Gastroesophageal sphincter (tissue), 4 donors: ENCODE measurements around the gene SLC5A11. TPM values are rescaled to one million over a fixed set of nuclear protein-coding genes. Genes with fewer than 3 reads are reported as not detected.

Source experiments
- ATAC-seq: fragments of 150-250 bp; one replicate; pipeline ENCODE4 v1.9.1; 2016; ENCODE audit warnings: mild to moderate bottlenecking, moderate library complexity
- H3K27ac ChIP-seq, 4 donors: fragments of 200-600 bp; sonication (generic) in 3 of 4; 1 replicate in 3 of 4; 2 replicates in 1 of 4; pipeline ENCODE4 v1.5.1; 2016 to 2019
- H3K27me3 ChIP-seq: fragments of 200-600 bp; sonication (generic); one replicate; pipeline ENCODE4 v1.5.1; 2019
- H3K36me3 ChIP-seq, 2 donors: fragments of 200-600 bp; sonication (generic); one replicate each; pipeline ENCODE4 v1.5.1; 2019; ENCODE audit warnings: control low read depth in 1 of 2
- H3K4me1 ChIP-seq, 3 donors: fragments of 200-600 bp; sonication (generic); 1 replicate in 2 of 3; 2 replicates in 1 of 3; pipeline ENCODE4 v1.5.1; 2016 to 2019; ENCODE audit warnings: control low read depth in 2 of 3
- H3K4me3 ChIP-seq, 2 donors: fragments of 200-600 bp; sonication (generic); one replicate each; pipeline ENCODE4 v1.5.1; 2019; ENCODE audit warnings: mild to moderate bottlenecking in 1 of 2, moderate library complexity in 1 of 2
- H3K9me3 ChIP-seq, 3 donors: fragments of 200-600 bp; sonication (generic); one replicate each; pipeline ENCODE4 v1.5.1; 2017 to 2019; ENCODE audit warnings: control low read depth in 2 of 3
- CTCF ChIP-seq, 4 experiments: fragments of 200-600 bp in 2 of 4; fragments of 450-650 bp in 2 of 4; sonication (generic) in 1 of 4; IDR thresholded peaks; one replicate each; pipeline ENCODE4 v1.5.1; 2017 to 2019; ENCODE audit warnings: antibody characterized with exemption in 4 of 4, mild to moderate bottlenecking in 2 of 4, moderate library complexity in 2 of 4
- EP300 ChIP-seq: sonication (generic); formaldehyde crosslinking; IDR thresholded peaks from one replicate; pipeline ENCODE4 v1.6.1; 2017; ENCODE audit warnings: antibody characterized with exemption, mild to moderate bottlenecking
- POLR2A ChIP-seq, 2 donors: fragments of 450-650 bp; IDR thresholded peaks; one replicate each; pipeline ENCODE4 v1.6.1; 2017; ENCODE audit warnings: antibody characterized with exemption in 2 of 2, mild to moderate bottlenecking in 2 of 2, moderate library complexity in 1 of 2
- POLR2AphosphoS5 ChIP-seq: sonication (generic); formaldehyde crosslinking; IDR thresholded peaks from one replicate; pipeline ENCODE4 v1.6.1; 2017; ENCODE audit warnings: antibody characterized with exemption
- WGBS, 2 donors: methylation state at CpG; one replicate each; pipeline ENCODE4 v1.1.5; 2018; ENCODE audit warnings: low coverage in 1 of 2; 5-methylcytosine and 5-hydroxymethylcytosine counted together
- total RNA-seq, 4 donors: library from RNA; depleted of rRNA; stranded (reverse); fragments of >200 nt; gene quantifications; one replicate each; pipeline ENCODE4 v1.1.0, GENCODE V29; 2016

SLC5A11 gene
- total RNA-seq, 4 donors from 2014 or later = 0.12 to 2.8 (median 0.27) TPM; not detected in 1

DNA sequence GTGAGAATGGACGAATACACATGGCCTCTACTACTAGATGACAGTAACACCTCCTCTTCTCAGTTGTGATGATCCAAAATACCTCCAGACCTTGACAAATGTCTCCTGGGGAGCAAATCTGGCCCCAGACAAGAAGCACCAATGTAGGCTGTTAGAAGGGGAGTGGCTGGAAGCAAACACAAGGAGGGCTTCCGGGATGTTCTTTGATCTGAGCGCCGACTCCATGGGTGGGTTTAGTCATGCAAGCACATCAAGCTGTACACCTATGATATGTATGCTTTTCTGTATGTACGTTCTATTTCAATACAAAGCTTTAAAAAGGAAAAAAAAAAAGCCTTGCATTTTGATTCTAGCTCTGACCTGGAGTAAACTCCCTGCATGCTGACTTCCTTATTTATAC, 108.0 kb downstream of the SLC5A11 start:
- no peaks in the 10 kb centered on the region for H3K27me3 ChIP-seq
- no peak overlapping the region for H3K4me3 ChIP-seq
- 93 to 95% methylated on average over 4 of the region's 5 CpGs for WGBS, 2 donors
- H3K27ac ChIP-seq = no peak overlapping the region
- no peaks in the 10 kb centered on the region for H3K9me3 ChIP-seq
- TF ChIP-seq CTCF (IDR thresholded peaks at IDR 0.05) (no peak), POLR2AphosphoS5 (no peak), EP300 (no peak), POLR2A (IDR thresholded peaks at IDR 0.05) (no peak)
- no peak for ATAC-seq
- H3K36me3 ChIP-seq = peaks cover 0 to 100% of the 10 kb centered on the region in 2 donors
- no peaks in the 10 kb centered on the region for H3K4me1 ChIP-seq

GRCh38 chr16:24954137-24954536, 108.4 kb downstream of the SLC5A11 start:
- WGBS, 2 donors = 85 to 87% methylated on average over 4 of the region's 4 CpGs
- Histone ChIP-seq H3K4me3 (no peak overlapping the region), H3K36me3 (peaks cover 0 to 100% of the 10 kb centered on the region in 2 donors), H3K9me3 (no peaks in the 10 kb centered on the region), H3K27me3 (no peaks in the 10 kb centered on the region), H3K27ac (no peak overlapping the region), H3K4me1 (no peaks in the 10 kb centered on the region)
- no peak for TF ChIP-seq POLR2A (IDR thresholded peaks at IDR 0.05)
- TF ChIP-seq POLR2AphosphoS5 = no peak
- TF ChIP-seq CTCF (IDR thresholded peaks at IDR 0.05) = no peak
- no peak for ATAC-seq

GRCh38 chr16:24955975-24956731, 110.4 kb downstream of the SLC5A11 start:
- H3K36me3 ChIP-seq = peaks cover 0 to 100% of the 10 kb centered on the region in 2 donors
- TF ChIP-seq POLR2AphosphoS5 = no peak
- no peak for TF ChIP-seq EP300
- no peak for TF ChIP-seq POLR2A (IDR thresholded peaks at IDR 0.05)
- TF ChIP-seq CTCF (IDR thresholded peaks at IDR 0.05) = no peak
- H3K4me3 ChIP-seq = no peak overlapping the region
- H3K27me3 ChIP-seq = no peaks in the 10 kb centered on the region
- ATAC-seq = no peak
- no peaks in the 10 kb centered on the region for H3K4me1 ChIP-seq
- WGBS, 2 donors = 69 to 79% methylated on average over 8 to 9 of the region's 11 CpGs
- H3K27ac ChIP-seq = no peak overlapping the region
- no peaks in the 10 kb centered on the region for H3K9me3 ChIP-seq

DNA sequence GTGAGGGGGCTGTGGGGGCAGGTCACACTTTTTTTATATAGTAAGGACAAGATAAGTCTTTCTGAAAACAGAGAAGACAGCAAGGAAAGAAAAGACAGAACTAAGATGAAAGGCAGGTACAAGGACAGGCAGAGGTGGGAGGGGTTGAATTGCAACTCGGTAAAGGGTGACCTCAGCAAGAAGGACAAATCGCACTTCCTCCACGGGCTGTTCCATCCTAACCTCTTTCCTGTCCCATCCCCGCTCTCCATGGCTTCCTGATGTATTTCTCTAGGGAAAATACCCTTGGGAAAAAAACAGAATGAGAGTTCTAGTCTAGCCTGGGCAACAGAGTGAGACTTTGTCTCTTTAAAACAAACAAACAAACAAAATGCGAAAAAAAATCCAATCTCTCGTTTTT, 112.1 kb downstream of the SLC5A11 start:
- no peaks in the 10 kb centered on the region for H3K27me3 ChIP-seq
- peaks cover 0 to 99% of the 10 kb centered on the region in 2 donors for H3K36me3 ChIP-seq
- no peaks in the 10 kb centered on the region for H3K4me1 ChIP-seq
- no peak overlapping the region for H3K27ac ChIP-seq
- no peak overlapping the region for H3K4me3 ChIP-seq
- no peak for TF ChIP-seq POLR2AphosphoS5
- TF ChIP-seq POLR2A (IDR thresholded peaks at IDR 0.05) = no peak
- TF ChIP-seq CTCF (IDR thresholded peaks at IDR 0.05) = no peak
- no peak for TF ChIP-seq EP300
- WGBS, 2 donors = 65 to 86% methylated on average over 5 to 6 of the region's 6 CpGs
- no peaks in the 10 kb centered on the region for H3K9me3 ChIP-seq
- no peak for ATAC-seq

Other genes starting within 250 kb of the SLC5A11 start
- gene TNRC6A, start 116.3 kb upstream of the SLC5A11 start, total RNA-seq = 10 to 100 TPM; 33.4 to 71.1 (median 58.6) TPM
- gene ARHGAP17, start 169.4 kb downstream of the SLC5A11 start, total RNA-seq = 10 to 100 TPM; 40.8 to 51.2 (median 46.2) TPM